GM23248 (cell line): Measurements from ENCODE around the gene ADAM19. TPM values are rescaled to one million over a fixed set of nuclear protein-coding genes. Genes with fewer than 3 reads are reported as not detected.

Experiments
- DNase-seq: peaks from one replicate; pipeline ENCODE4 v3.0.0-alpha.2; 2015
- H2AFZ ChIP-seq: fragments of 200-600 bp; sonication (generic); 2 replicates; pipeline ENCODE4 v1.6.1; 2016; ENCODE audit warnings: antibody characterized with exemption
- H3F3A ChIP-seq: fragments of 200-600 bp; sonication (generic); 2 replicates; pipeline ENCODE4 v1.6.1; 2016; ENCODE audit warnings: mild to moderate bottlenecking, antibody characterized with exemption, mixed run types; ENCODE audit not compliant: insufficient read depth
- H3K27ac ChIP-seq: fragments of 200-600 bp; sonication (generic); 2 replicates; pipeline ENCODE4 v1.5.1; 2016; ENCODE audit warnings: mild to moderate bottlenecking
- H3K27me3 ChIP-seq: fragments of 200-600 bp; sonication (generic); replicated peaks from 2 replicates; pipeline ENCODE4 v1.6.1; 2016; ENCODE audit warnings: mild to moderate bottlenecking; ENCODE audit not compliant: insufficient read depth
- H3K36me3 ChIP-seq: fragments of 200-600 bp; sonication (generic); 2 replicates; pipeline ENCODE4 v1.6.1; 2016; ENCODE audit warnings: low read depth, mild to moderate bottlenecking
- H3K4me1 ChIP-seq: fragments of 200-600 bp; sonication (generic); 2 replicates; pipeline ENCODE4 v1.6.1; 2016; ENCODE audit warnings: mild to moderate bottlenecking; ENCODE audit not compliant: insufficient read depth
- H3K4me2 ChIP-seq: fragments of 200-600 bp; sonication (generic); one replicate; pipeline ENCODE4 v1.6.1; 2016; ENCODE audit warnings: mild to moderate bottlenecking; ENCODE audit not compliant: unreplicated experiment
- H3K4me3 ChIP-seq: fragments of 200-600 bp; sonication (generic); 2 replicates; pipeline ENCODE4 v1.5.1; 2016; ENCODE audit warnings: mild to moderate bottlenecking
- H3K79me2 ChIP-seq: fragments of 200-600 bp; sonication (generic); 2 replicates; pipeline ENCODE4 v1.6.1; 2016; ENCODE audit warnings: mild to moderate bottlenecking; ENCODE audit not compliant: insufficient read depth
- H3K9ac ChIP-seq: fragments of 200-600 bp; sonication (generic); 2 replicates; pipeline ENCODE4 v1.6.1; 2016; ENCODE audit warnings: mild to moderate bottlenecking
- H3K9me2 ChIP-seq: fragments of 200-600 bp; sonication (generic); 2 replicates; pipeline ENCODE4 v1.6.1; 2016; ENCODE audit warnings: mixed run types, mild to moderate bottlenecking, moderate library complexity; ENCODE audit not compliant: insufficient read depth
- H3K9me3 ChIP-seq: fragments of 200-600 bp; sonication (generic); one replicate; pipeline ENCODE4 v1.6.1; 2017; ENCODE audit warnings: low read depth
- H4K20me1 ChIP-seq: fragments of 200-600 bp; sonication (generic); 2 replicates; pipeline ENCODE4 v1.6.0; 2016; ENCODE audit not compliant: insufficient read depth
- EZH2 ChIP-seq: fragments of 200-600 bp; sonication (generic); IDR thresholded peaks from 2 replicates; pipeline ENCODE4 v1.6.1; 2018; ENCODE audit warnings: antibody characterized with exemption, mild to moderate bottlenecking; ENCODE audit not compliant: insufficient read depth, poor library complexity, severe bottlenecking
- EZH2phosphoT487 ChIP-seq: fragments of 200-600 bp; sonication (generic); IDR thresholded peaks from 2 replicates; pipeline ENCODE4 v1.6.1; 2018; ENCODE audit warnings: antibody characterized with exemption, moderate library complexity, mild to moderate bottlenecking, low read depth; ENCODE audit not compliant: insufficient read depth
- WGBS, 2 experiments: methylation state at CpG; one replicate each; pipeline ENCODE4 v1.1.6; 2015 to 2017; ENCODE audit warnings: low lambda C conversion rate in 2 of 2, low coverage in 1 of 2; ENCODE audit errors: missing lambda C conversion rate in 2 of 2; 5-methylcytosine and 5-hydroxymethylcytosine counted together
- in situ Hi-C: fragments of 300-500 bp; cut with MboI; formaldehyde crosslinking; loops from 2 replicates; pipeline ENCODE4 v1.15.0; 2020
- polyA plus RNA-seq: library from polyadenylated mRNA; unstranded; fragments of >200 nt; fragmentation: Nextera tagmentation; extraction: Ambion mirVana; gene quantifications from 2 replicates; pipeline ENCODE4 v1.2.1, GENCODE V29; 2016
- total RNA-seq: library from RNA; depleted of rRNA; stranded (reverse); fragments of >200 nt; shearing (Covaris generic); gene quantifications from 2 replicates; pipeline ENCODE4 v1.2.3, GENCODE V29; 2014

Gene ADAM19
- total and polyA plus RNA-seq, 2 experiments from 2014 or later, result 18.1 to 20.5 TPM

DNA sequence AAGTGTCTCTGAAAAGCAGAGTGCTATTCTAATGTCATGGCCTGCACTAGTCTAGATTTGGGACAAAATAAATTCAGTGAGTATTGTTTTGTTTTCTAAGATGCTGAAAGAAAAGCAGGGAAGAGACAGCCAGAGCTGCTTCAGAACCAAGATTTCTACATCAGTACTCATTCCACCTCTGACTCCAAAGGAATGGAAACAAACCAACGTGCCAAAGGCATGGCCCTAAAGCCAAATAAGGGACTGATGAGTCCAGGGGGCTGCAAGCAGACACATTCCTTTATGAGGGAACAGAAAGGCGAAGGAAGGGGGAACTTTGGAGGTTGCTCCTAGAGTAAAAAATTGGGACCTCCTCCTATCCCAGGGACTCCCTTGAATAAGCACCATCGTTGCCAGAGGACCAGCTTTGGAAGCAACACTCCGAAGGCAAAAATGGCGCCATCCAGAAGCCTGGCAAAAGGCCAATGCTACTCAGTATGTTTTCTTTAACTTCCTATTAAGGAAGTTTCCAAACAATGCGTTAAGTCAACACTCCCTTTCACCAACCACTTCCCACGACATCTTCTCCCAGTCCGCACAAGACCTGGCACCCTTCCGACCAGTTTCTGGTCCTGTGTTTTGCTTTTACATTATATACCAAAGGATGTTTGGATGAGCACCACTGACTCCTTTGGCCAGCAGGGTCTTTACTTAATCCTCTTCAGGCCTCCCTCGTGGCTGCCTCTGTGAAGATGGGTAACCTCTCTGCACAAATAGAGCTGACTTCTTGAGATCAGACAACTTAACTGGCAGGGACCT, 31.6 kb downstream of the ADAM19 start:
- H3K4me3 ChIP-seq, result no peak overlapping the region
- TF ChIP-seq EZH2phosphoT487 (no peak), EZH2 (no peak)
- H3K9me2 ChIP-seq, result no peaks in the 10 kb centered on the region
- peaks cover 56% of the 10 kb centered on the region for H3K4me1 ChIP-seq
- H2AFZ ChIP-seq, result no peak overlapping the region
- peak; percentile 39 for DNase-seq
- H3K9ac ChIP-seq, result no peak overlapping the region
- H3K27ac ChIP-seq, result no peak overlapping the region
- in situ Hi-C loops, result no loop called here
- H3K27me3 ChIP-seq, result no peaks in the 10 kb centered on the region
- no peaks in the 10 kb centered on the region for H4K20me1 ChIP-seq
- no peaks in the 10 kb centered on the region for H3K9me3 ChIP-seq
- H3K4me2 ChIP-seq, result no peak overlapping the region
- 90 to 91% methylated on average over 10 of the region's 10 CpGs for WGBS, 2 experiments
- peaks cover 86% of the 10 kb centered on the region for H3K79me2 ChIP-seq
- no peaks in the 10 kb centered on the region for H3K36me3 ChIP-seq
- peaks cover 51% of the 10 kb centered on the region for H3F3A ChIP-seq

DNA sequence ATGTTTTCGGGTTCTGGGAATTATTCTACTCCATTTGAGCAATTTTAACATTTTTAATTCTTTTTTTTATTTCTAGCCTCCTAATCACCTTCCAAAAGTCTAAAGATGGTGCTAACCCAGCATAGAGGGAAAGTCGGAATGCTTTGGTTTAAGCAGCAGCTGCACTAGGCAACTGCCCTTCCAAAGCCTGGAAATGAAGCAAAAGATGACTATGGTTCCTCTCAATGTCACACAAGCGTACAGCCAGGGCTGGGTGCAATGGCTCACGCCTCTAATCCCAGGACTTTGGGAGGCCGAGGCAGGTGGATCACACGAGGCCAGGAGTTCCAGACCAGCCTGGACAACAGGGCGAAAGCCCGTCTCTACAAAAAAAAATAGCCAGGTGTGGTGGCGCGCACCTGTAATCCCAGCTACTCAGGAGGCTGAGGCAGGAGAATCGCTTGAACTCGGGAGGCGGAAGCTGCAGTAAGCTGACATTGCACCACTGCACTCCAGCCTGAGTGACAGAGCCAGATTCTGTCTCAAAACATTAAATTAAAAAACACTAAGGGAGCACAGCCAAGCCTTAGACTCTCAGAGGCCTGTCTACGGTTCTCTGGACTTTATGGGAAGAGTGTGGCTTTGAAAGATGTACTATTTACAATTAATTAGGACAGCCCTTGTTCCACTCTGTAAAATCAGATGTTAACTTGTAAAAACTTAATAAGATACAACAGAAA, 33.1 kb downstream of the ADAM19 start:
- H3K4me3 ChIP-seq, result no peak overlapping the region
- H3K9me2 ChIP-seq, result no peaks in the 10 kb centered on the region
- H3K27me3 ChIP-seq, result no peaks in the 10 kb centered on the region
- no peak overlapping the region for H2AFZ ChIP-seq
- H3K79me2 ChIP-seq, result peaks cover 96% of the 10 kb centered on the region
- in situ Hi-C loops, result no loop called here
- no peak overlapping the region; the same call in 1 of the 2 replicates for H3K27ac ChIP-seq
- no peak overlapping the region for H3K4me2 ChIP-seq
- no peaks in the 10 kb centered on the region for H4K20me1 ChIP-seq
- no peak overlapping the region for H3K9ac ChIP-seq
- H3F3A ChIP-seq, result peaks cover 39% of the 10 kb centered on the region
- no peak for DNase-seq
- TF ChIP-seq EZH2phosphoT487, result no peak
- TF ChIP-seq EZH2, result no peak
- WGBS, 2 experiments, result 90 to 93% methylated on average over 14 of the region's 14 CpGs
- 0 out of 2 replicates have a peak, but pooled peaks cover under 1% of the 10 kb centered on the region for H3K36me3 ChIP-seq
- H3K4me1 ChIP-seq, result peaks cover 44% of the 10 kb centered on the region
- no peaks in the 10 kb centered on the region for H3K9me3 ChIP-seq

DNA sequence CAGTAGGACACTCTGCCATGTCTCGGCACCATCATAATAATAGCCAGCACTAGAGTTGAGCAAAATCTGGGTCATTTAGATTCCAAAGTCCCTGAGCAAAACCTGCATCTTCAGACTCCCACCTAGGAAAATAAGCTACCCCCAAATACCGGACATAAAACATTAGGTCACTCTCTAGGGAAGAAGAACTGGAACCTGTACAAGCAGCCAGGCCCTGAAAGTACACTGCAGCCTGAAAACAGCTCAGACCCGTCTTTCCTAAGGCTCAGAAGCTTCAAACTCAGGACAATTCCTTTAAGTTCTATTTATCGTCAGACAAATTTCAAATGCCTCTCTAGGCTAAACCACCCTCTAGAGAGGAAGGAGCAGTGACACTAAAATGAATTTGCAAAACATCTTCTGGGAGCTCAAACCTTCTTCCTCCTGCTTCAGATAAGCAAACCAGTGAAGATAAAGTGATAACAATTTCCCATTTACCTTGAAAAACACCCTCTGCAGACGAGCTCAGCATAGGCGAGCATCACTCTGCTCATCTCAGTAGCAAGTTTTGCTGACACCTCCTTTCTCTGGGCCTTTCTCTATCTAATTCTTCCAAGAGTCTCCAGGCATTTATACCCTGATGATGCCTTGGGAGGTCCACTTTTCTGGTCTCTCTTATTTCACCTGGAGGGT, 34.0 kb downstream of the ADAM19 start:
- no peaks in the 10 kb centered on the region for H3K9me2 ChIP-seq
- H4K20me1 ChIP-seq, result no peaks in the 10 kb centered on the region
- WGBS, 2 experiments, result 49% methylated on average over 6 of the region's 6 CpGs
- H2AFZ ChIP-seq, result peak overlapping the region; percentile 69
- H3K9me3 ChIP-seq, result no peaks in the 10 kb centered on the region
- peak overlapping the region; percentile 77 for H3K27ac ChIP-seq
- peaks cover 96% of the 10 kb centered on the region for H3K79me2 ChIP-seq
- 0 out of 2 replicates have a peak, but pooled peaks cover 5% of the 10 kb centered on the region for H3K36me3 ChIP-seq
- peaks cover 30% of the 10 kb centered on the region for H3F3A ChIP-seq
- DNase-seq, result peak; percentile 40
- H3K9ac ChIP-seq, result peak overlapping the region; percentile 69
- peak overlapping the region; percentile 55 for H3K4me3 ChIP-seq
- in situ Hi-C loops, result no loop called here
- TF ChIP-seq EZH2, result no peak
- no peak for TF ChIP-seq EZH2phosphoT487
- peaks cover 36% of the 10 kb centered on the region for H3K4me1 ChIP-seq
- peak overlapping the region; percentile 82 for H3K4me2 ChIP-seq
- no peaks in the 10 kb centered on the region for H3K27me3 ChIP-seq
